Measurements from ENCODE around the gene NCOA1.
"Not testable (repeated sequence)": the region's sequence is repeated elsewhere in the genome, so short reads cannot be mapped to it uniquely, and the experiment has no call there.

NCOA1 gene

GRCh38 chr2:24792874-24793760, 302.1 kb downstream of the NCOA1 start, which contains the start of the genes CENPO and PTRHD1:
TSS of gene CENPO (plus strand) at chr2:24793425. CDS start at chr2:24793920, 495 bp downstream.
TSS of gene PTRHD1 (minus strand) at chr2:24793391. CDS start at chr2:24793377, 14 bp downstream.
- FAIRE-seq: no peak
- no peak for TF ChIP-seq CTCF (IDR thresholded peaks at IDR 0.05; ENCODE audit: insufficient read depth, missing control alignments)
- DNase-seq (ENCODE audit: insufficient read length, low spot score): peak; percentile 76

- DNase-seq (ENCODE audit: insufficient read length, low spot score) (no peak), FAIRE-seq (no peak)
- no peak for TF ChIP-seq CTCF (IDR thresholded peaks at IDR 0.05; ENCODE audit: insufficient read depth, missing control alignments)
Observed at GRCh38 chr2:24793761-24794435, 302.8 kb downstream of the NCOA1 start.

- DNase-seq (ENCODE audit: insufficient read length, low spot score) (no peak), FAIRE-seq (no peak)
- no peak for TF ChIP-seq CTCF (IDR thresholded peaks at IDR 0.05; ENCODE audit: insufficient read depth, missing control alignments)
Observed at GRCh38 chr2:24797644-24798043, 306.6 kb downstream of the NCOA1 start.

GRCh38 chr2:24800487-24800886, 309.4 kb downstream of the NCOA1 start:
- DNase-seq (ENCODE audit: insufficient read length, low spot score); FAIRE-seq: not testable (repeated sequence)

- DNase-seq (ENCODE audit: insufficient read length, low spot score); FAIRE-seq: not testable (repeated sequence)
Observed at GRCh38 chr2:24805811-24806660, 315.0 kb downstream of the NCOA1 start.

- no peak for DNase-seq (ENCODE audit: insufficient read length, low spot score)
- no peak for FAIRE-seq
- no peak for TF ChIP-seq CTCF (IDR thresholded peaks at IDR 0.05; ENCODE audit: insufficient read depth, missing control alignments)
Observed at GRCh38 chr2:24806661-24807036, 315.6 kb downstream of the NCOA1 start.

- no peak for TF ChIP-seq CTCF (IDR thresholded peaks at IDR 0.05; ENCODE audit: insufficient read depth, missing control alignments)
- no peak for DNase-seq (ENCODE audit: insufficient read length, low spot score)
- no peak for FAIRE-seq
Observed at GRCh38 chr2:24809316-24810007, 318.4 kb downstream of the NCOA1 start.

All from D721Med (cell line).